Testis (tissue), 3 donors: Measurements from ENCODE around the gene PCDHA1. TPM values are rescaled to one million over a fixed set of nuclear protein-coding genes. Genes with fewer than 3 reads are reported as not detected.

Experiments
- DNase-seq: peaks from one replicate; pipeline ENCODE4 v3.0.0-alpha.2; 2019
- H3K27ac ChIP-seq, 2 donors: fragments of 200-600 bp; sonication (generic); one replicate each; pipeline ENCODE4 v1.5.1; 2019
- H3K27me3 ChIP-seq: fragments of 200-600 bp; sonication (generic); one replicate; pipeline ENCODE4 v1.5.1; 2019
- H3K36me3 ChIP-seq: fragments of 200-600 bp; sonication (generic); one replicate; pipeline ENCODE4 v1.5.1; 2017; ENCODE audit warnings: low read depth; ENCODE audit errors: missing control alignments
- H3K4me1 ChIP-seq: fragments of 200-600 bp; sonication (generic); one replicate; pipeline ENCODE4 v1.5.1; 2019
- H3K4me3 ChIP-seq, 2 donors: fragments of 200-600 bp; sonication (generic); one replicate each; pipeline ENCODE4 v1.5.1; 2017 to 2019
- H3K9me3 ChIP-seq: fragments of 200-600 bp; sonication (generic); one replicate; pipeline ENCODE4 v1.5.1; 2017
- CTCF ChIP-seq, 3 experiments: fragments of 450-650 bp in 2 of 3; fragments of 200-600 bp in 1 of 3; sonication (generic) in 1 of 3; IDR thresholded peaks; one replicate each; pipeline ENCODE4 v1.5.1; 2016 to 2019; ENCODE audit warnings: antibody characterized with exemption in 3 of 3, mild to moderate bottlenecking in 2 of 3, moderate library complexity in 1 of 3
- POLR2A ChIP-seq: fragments of 450-650 bp; IDR thresholded peaks from one replicate; pipeline ENCODE4 v1.6.1; 2017; ENCODE audit warnings: antibody characterized with exemption, mild to moderate bottlenecking, moderate library complexity
- WGBS, 2 donors: methylation state at CpG; one replicate each; pipeline ENCODE4 v1.1.5; 2018; 5-methylcytosine and 5-hydroxymethylcytosine counted together
- intact Hi-C: fragments of 100-400 bp; cut with DNase I; formaldehyde crosslinking; loops from one replicate; pipeline ENCODE4 v1.15.1; 2023; ENCODE audit warnings: low total_unique reads
- polyA plus RNA-seq: library from polyadenylated mRNA; stranded (reverse); fragments of 350-450 nt; fragmentation: Illumina TruSeq; extraction: RNeasy Lipid Tissue Mini Kit (QIAGEN cat#74804); gene quantifications from one replicate; pipeline ENCODE4 v1.2.3, GENCODE V29; 2014; ENCODE audit warnings: low read depth, low replicate concordance; ENCODE audit not compliant: insufficient read depth
- total RNA-seq, 2 donors: library from RNA; depleted of rRNA; stranded (reverse); fragments of >200 nt; gene quantifications; one replicate each; pipeline ENCODE4 v1.2.3, GENCODE V29; 2016

The PCDHA1 gene
- total and polyA plus RNA-seq, 3 donors from 2014 or later, result 1.7 to 2.6 (median 1.8) TPM

- Histone ChIP-seq H3K27ac (no peak overlapping the region), H3K4me3 (peak overlapping the region in 1 of 2 donors; percentile 3), H3K9me3 (no peaks in the 10 kb centered on the region), H3K36me3 (no peaks in the 10 kb centered on the region), H3K27me3 (no peaks in the 10 kb centered on the region), H3K4me1 (peaks cover 4% of the 10 kb centered on the region)
- intact Hi-C loops, result no loop called here
- WGBS, 2 donors, result 2 to 5% methylated on average over 8 to 9 of the region's 9 CpGs
- peak; percentile 19 for DNase-seq
- TF ChIP-seq POLR2A (no peak), CTCF (IDR thresholded peaks at IDR 0.05) (no peak)
These were observed 215.5 kb downstream of the PCDHA1 start for GRCh38 chr5:141001446-141001843.

DNA sequence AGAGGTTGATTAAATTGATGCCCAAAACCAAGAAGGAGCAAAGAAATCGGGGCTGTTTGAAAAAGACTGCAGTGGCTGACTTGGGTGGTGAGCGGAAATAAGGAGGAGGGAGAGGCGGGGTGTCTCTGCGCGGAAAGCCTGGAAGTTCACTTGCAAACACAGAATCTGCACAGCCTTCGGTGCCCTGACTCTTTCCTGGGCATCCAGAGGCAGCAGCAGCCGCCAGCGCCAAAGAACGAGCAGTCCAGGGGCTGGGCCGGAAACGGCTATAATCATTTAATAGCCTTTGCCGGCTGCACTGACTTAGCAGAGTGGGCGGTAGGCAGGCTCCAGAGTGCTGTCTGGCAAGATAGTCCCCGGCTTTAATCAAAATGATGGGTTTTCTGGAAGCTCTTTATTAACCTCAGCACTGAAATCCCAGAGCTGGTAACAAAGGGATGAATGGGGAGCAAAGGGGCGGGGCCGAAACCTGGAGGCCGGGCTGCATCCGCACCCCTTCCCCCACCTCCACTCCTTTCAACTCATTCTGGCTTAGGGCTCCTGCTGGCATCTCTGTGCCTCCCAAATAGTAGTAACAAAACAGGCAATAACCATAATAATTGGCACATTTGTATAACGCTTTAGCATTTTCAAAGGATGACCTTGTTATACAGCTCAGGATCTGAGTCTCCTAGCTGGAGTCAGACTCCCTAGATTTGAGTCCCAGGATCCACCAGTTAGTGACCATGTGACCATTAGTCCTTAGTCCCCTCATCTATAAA is 216.1 kb downstream of the PCDHA1 start:
- Histone ChIP-seq H3K9me3 (no peaks in the 10 kb centered on the region), H3K27me3 (no peaks in the 10 kb centered on the region), H3K36me3 (no peaks in the 10 kb centered on the region), H3K4me1 (peaks cover 4% of the 10 kb centered on the region), H3K27ac (no peak overlapping the region), H3K4me3 (peak overlapping the region in 1 of 2 donors; percentile 3)
- DNase-seq, result peak; percentile 45
- intact Hi-C loops, result no loop called here
- 1 to 2% methylated on average over 19 of the region's 19 CpGs for WGBS, 2 donors
- TF ChIP-seq POLR2A (no peak), CTCF (IDR thresholded peaks at IDR 0.05) (no peak)

- Histone ChIP-seq H3K4me3 (no peak overlapping the region), H3K27ac (no peak overlapping the region), H3K9me3 (no peaks in the 10 kb centered on the region), H3K4me1 (peaks cover 4% of the 10 kb centered on the region), H3K36me3 (no peaks in the 10 kb centered on the region), H3K27me3 (no peaks in the 10 kb centered on the region)
- TF ChIP-seq CTCF (IDR thresholded peaks at IDR 0.05) (no peak), POLR2A (no peak)
- no peak for DNase-seq
- intact Hi-C loops, result no loop called here
- 23 to 47% methylated on average over 3 of the region's 3 CpGs for WGBS, 2 donors
These were observed 216.6 kb downstream of the PCDHA1 start for GRCh38 chr5:141002605-141002965.

- intact Hi-C loops, result no loop called here
- H3K27me3 ChIP-seq, result no peaks in the 10 kb centered on the region
- no peak for DNase-seq
- no peaks in the 10 kb centered on the region for H3K36me3 ChIP-seq
- peaks cover 4% of the 10 kb centered on the region for H3K4me1 ChIP-seq
- H3K27ac ChIP-seq, result no peak overlapping the region
- WGBS, 2 donors, result 96 to 97% methylated on average over 3 of the region's 3 CpGs
- TF ChIP-seq POLR2A, result no peak
- TF ChIP-seq CTCF (IDR thresholded peaks at IDR 0.05), result no peak
- H3K4me3 ChIP-seq, result no peak overlapping the region
- no peaks in the 10 kb centered on the region for H3K9me3 ChIP-seq
These were observed 217.1 kb downstream of the PCDHA1 start for GRCh38 chr5:141003031-141003430.
